SU-DHL-6 (cell line): ENCODE results near the gene CDH22.

Experiments
- CTCF ChIP-seq: fragments of 200-600 bp; sonication (generic); IDR thresholded peaks from one replicate; pipeline ENCODE4 v1.5.1; 2017; ENCODE audit warnings: antibody characterized with exemption, mild to moderate bottlenecking, low read length, moderate library complexity; ENCODE audit not compliant: insufficient read depth, poor library complexity, severe bottlenecking
- EZH2phosphoT487 ChIP-seq: fragments of 200-600 bp; sonication (generic), shearing (Covaris generic); conservative IDR thresholded peaks from 2 replicates; pipeline ENCODE4 v1.6.1; 2018; ENCODE audit warnings: mild to moderate bottlenecking, antibody characterized with exemption, low read length, moderate library complexity, mixed read lengths

- TF ChIP-seq CTCF (no peak), EZH2phosphoT487 (no peak)
These were observed 7.0 kb upstream of the CDH22 start for GRCh38 chr20:46315311-46315710.
